ENCODE results near the gene LY6G6C.
"Not testable (repeated sequence)": the region's sequence is repeated elsewhere in the genome, so short reads cannot be mapped to it uniquely, and the experiment has no call there.

Gene LY6G6C

GRCh38 chr6:31713991-31714684, 7.4 kb downstream of the LY6G6C start:
- no peak for DNase-seq (ENCODE audit: low spot score)
- no peak for TF ChIP-seq CTCF (IDR thresholded peaks at IDR 0.05; ENCODE audit: extremely low read depth, missing control alignments)

GRCh38 chr6:31713465-31713864, 8.1 kb downstream of the LY6G6C start:
- TF ChIP-seq CTCF (IDR thresholded peaks at IDR 0.05; ENCODE audit: extremely low read depth, missing control alignments) = no peak
- DNase-seq (ENCODE audit: low spot score) = no peak

- DNase-seq (ENCODE audit: low spot score) = no peak
- TF ChIP-seq CTCF (IDR thresholded peaks at IDR 0.05; ENCODE audit: extremely low read depth, missing control alignments) = no peak
These were observed 9.2 kb downstream of the LY6G6C start for GRCh38 chr6:31712296-31712695.

- no peak for TF ChIP-seq CTCF (IDR thresholded peaks at IDR 0.05; ENCODE audit: extremely low read depth, missing control alignments)
- no peak for DNase-seq (ENCODE audit: low spot score)
These were observed 10.3 kb downstream of the LY6G6C start for GRCh38 chr6:31711233-31711632.

GRCh38 chr6:31710523-31711219, 10.9 kb downstream of the LY6G6C start:
- DNase-seq (ENCODE audit: low spot score) = no peak
- no peak for TF ChIP-seq CTCF (IDR thresholded peaks at IDR 0.05; ENCODE audit: extremely low read depth, missing control alignments)

GRCh38 chr6:31709157-31709556, 12.4 kb downstream of the LY6G6C start:
- not testable (repeated sequence) for DNase-seq (ENCODE audit: low spot score)

- no peak for TF ChIP-seq CTCF (IDR thresholded peaks at IDR 0.05; ENCODE audit: extremely low read depth, missing control alignments)
- no peak for DNase-seq (ENCODE audit: low spot score)
These were observed 13.3 kb downstream of the LY6G6C start for GRCh38 chr6:31708224-31708623.

GRCh38 chr6:31707701-31708100, 13.8 kb downstream of the LY6G6C start:
- no peak for TF ChIP-seq CTCF (IDR thresholded peaks at IDR 0.05; ENCODE audit: extremely low read depth, missing control alignments)
- no peak for DNase-seq (ENCODE audit: low spot score)
